Cardiac fibroblast (primary cell): ENCODE data around the gene SDCCAG8.

Experiments
- DNase-seq, 2 donors: peaks; one replicate each; pipeline versions ENCODE4 v3.0.0 to v3.0.0-alpha.2; 2010; ENCODE audit warnings: low read depth in 2 of 2
- H3K4me3 ChIP-seq, 2 donors: replicated peaks in 1 of 2; 1 replicate in 1 of 2; 2 replicates in 1 of 2; pipeline ENCODE4 v1.5.1; 2011; ENCODE audit warnings: low read depth in 2 of 2, low read length in 2 of 2, mild to moderate bottlenecking in 2 of 2, moderate library complexity in 1 of 2
- CTCF ChIP-seq: IDR thresholded peaks from one replicate; pipeline ENCODE4 v1.5.1; 2011; ENCODE audit warnings: low read depth, mild to moderate bottlenecking, low read length, inconsistent platforms

The SDCCAG8 gene

GRCh38 chr1:243415663-243416408, 160.0 kb downstream of the SDCCAG8 start:
- no peak for TF ChIP-seq CTCF
- H3K4me3 ChIP-seq: no peak overlapping the region
- no peak for DNase-seq

- TF ChIP-seq CTCF: no peak
- DNase-seq: no peak
Measured at GRCh38 chr1:243416495-243416894, 160.7 kb downstream of the SDCCAG8 start.

GRCh38 chr1:243420016-243420945, 164.4 kb downstream of the SDCCAG8 start:
- H3K4me3 ChIP-seq: no peak overlapping the region
- DNase-seq: no peak
- TF ChIP-seq CTCF: no peak

More at GRCh38 chr1:243416495-243416894, 160.7 kb downstream of the SDCCAG8 start:
- no peak overlapping the region for H3K4me3 ChIP-seq

DNA sequence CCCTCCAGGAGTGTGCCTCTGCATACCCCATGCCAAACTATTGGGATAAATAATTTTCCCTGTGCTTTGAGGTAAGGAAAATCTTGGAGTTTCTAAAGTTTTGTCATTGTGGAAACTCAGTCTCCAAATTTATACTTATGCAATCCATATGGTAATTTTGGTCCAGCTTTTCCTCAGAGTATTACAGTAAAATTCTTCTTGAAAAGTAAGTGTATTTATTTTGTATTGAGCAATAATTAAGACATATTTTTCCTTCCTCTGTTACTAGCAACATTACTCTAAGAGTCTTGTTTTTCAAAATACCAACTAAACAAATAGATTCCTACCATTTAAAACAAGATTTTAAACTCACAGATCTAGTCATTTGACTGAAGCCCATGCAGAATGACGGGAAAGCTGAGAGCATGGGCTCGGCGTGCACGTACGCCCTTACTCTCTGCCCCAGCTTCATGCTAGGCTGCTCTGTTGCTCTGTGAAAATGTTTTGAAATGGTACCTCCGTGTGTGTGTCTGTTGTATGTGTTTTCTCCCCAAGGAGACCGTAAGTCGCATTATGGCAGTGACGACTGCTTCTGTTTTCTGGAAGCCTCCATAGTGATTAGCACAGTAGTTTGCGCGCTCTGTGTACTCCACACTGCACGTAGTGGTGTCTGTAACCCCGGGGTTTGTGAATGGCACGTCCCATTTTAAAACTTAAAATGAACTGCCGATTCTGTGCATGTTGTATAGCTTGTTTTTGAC, 165.3 kb downstream of the SDCCAG8 start:
- no peak overlapping the region for H3K4me3 ChIP-seq
- no peak for TF ChIP-seq CTCF
- peak in 1 of 2 donors; percentile 3 for DNase-seq

GRCh38 chr1:243421784-243422183, 165.9 kb downstream of the SDCCAG8 start:
- TF ChIP-seq CTCF: no peak

GRCh38 chr1:243422362-243422761, 166.5 kb downstream of the SDCCAG8 start:
- no peak overlapping the region for H3K4me3 ChIP-seq
- no peak for DNase-seq
- TF ChIP-seq CTCF: no peak

More at GRCh38 chr1:243421784-243422183, 165.9 kb downstream of the SDCCAG8 start:
- H3K4me3 ChIP-seq: no peak overlapping the region
- DNase-seq: peak; percentile 71 to 74
